Dedifferentiated amniotic fluid mesenchymal stem cell (primary cell): Measurements from ENCODE around the gene NCL.

Experiments used
- DNase-seq: peaks from one replicate; pipeline ENCODE4 v3.0.0-alpha.2; 2016; ENCODE audit errors: extremely low spot score

The NCL gene

GRCh38 chr2:231463698-231464575 is at the start of gene NCL:
NCL (minus strand) TSS chr2:231464484; CDS start chr2:231464353, 131 bp downstream.
- peak; percentile 68 for DNase-seq

GRCh38 chr2:231513746-231514224 is 49.5 kb upstream of the NCL start:
- DNase-seq, result no peak

GRCh38 chr2:231512222-231512621 is 47.9 kb upstream of the NCL start:
- no peak for DNase-seq

- no peak for DNase-seq
Observed at GRCh38 chr2:231503766-231504165, 39.5 kb upstream of the NCL start.

GRCh38 chr2:231502596-231502995 is 38.3 kb upstream of the NCL start:
- no peak for DNase-seq

- no peak for DNase-seq
Observed at GRCh38 chr2:231497651-231498050, 33.4 kb upstream of the NCL start.

- DNase-seq, result no peak
Observed at GRCh38 chr2:231494669-231495068, 30.4 kb upstream of the NCL start.

GRCh38 chr2:231490801-231491200 is 26.5 kb upstream of the NCL start:
- no peak for DNase-seq

- no peak for DNase-seq
Observed at GRCh38 chr2:231489990-231490389, 25.7 kb upstream of the NCL start.

GRCh38 chr2:231488331-231488730 is 24.0 kb upstream of the NCL start:
- no peak for DNase-seq

GRCh38 chr2:231486851-231487596 is 22.7 kb upstream of the NCL start:
- DNase-seq, result no peak

GRCh38 chr2:231483398-231484329 is 19.4 kb upstream of the NCL start:
- DNase-seq, result no peak

GRCh38 chr2:231482806-231483391 is 18.6 kb upstream of the NCL start:
- no peak for DNase-seq

- DNase-seq, result no peak
Observed at GRCh38 chr2:231480781-231481180, 16.5 kb upstream of the NCL start.

- no peak for DNase-seq
Observed at GRCh38 chr2:231479455-231479854, 15.2 kb upstream of the NCL start.

- no peak for DNase-seq
Observed at GRCh38 chr2:231476920-231477319, 12.6 kb upstream of the NCL start.

GRCh38 chr2:231475965-231476364 is 11.7 kb upstream of the NCL start:
- no peak for DNase-seq

- DNase-seq, result no peak
Observed at GRCh38 chr2:231472816-231473215, 8.5 kb upstream of the NCL start.

- DNase-seq, result no peak
Observed at GRCh38 chr2:231470246-231470900, 6.1 kb upstream of the NCL start.

GRCh38 chr2:231469583-231469950 is 5.3 kb upstream of the NCL start:
- no peak for DNase-seq
